KG1 (cell line): ENCODE measurements around the gene FGFR2.
"Not testable (repeated sequence)": the region's sequence is repeated elsewhere in the genome, so short reads cannot be mapped to it uniquely, and the experiment has no call there.

Experiments used
- DNase-seq: peaks from one replicate; lab custom pipeline; 2025; lab: John Stamatoyannopoulos, UW

Gene FGFR2

DNA sequence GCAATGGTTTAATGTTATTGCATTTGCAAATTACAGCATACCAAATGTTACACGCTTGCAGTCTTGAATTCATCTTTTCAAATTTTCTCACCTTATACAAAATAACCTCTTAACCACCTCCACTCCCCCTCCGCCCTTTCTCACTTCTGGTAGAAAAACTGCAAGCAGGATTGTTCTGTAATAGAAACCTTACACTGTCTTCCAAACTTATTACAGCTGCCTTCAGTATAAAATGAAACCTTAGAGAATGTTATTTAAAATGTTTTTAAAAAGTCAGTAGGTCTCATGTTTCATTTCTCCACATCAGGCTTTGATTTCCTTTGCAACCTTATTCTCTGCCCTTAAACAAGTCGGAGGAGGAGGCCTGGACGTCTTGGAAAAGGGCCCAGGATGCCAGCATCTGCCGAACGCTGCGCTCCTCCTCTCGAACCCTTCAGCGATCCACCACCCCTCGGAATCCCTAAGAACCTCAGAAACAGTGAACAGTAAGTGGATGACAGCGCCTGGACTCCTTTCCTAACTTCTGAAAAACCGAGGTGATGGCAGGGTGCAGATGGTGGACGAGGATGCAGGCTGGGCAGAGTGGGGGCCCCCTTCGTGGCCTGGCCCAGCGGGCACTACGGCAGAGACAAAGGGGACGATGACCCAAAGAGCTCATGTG, 74.0 kb downstream of the FGFR2 start:
- no peak for DNase-seq

DNA sequence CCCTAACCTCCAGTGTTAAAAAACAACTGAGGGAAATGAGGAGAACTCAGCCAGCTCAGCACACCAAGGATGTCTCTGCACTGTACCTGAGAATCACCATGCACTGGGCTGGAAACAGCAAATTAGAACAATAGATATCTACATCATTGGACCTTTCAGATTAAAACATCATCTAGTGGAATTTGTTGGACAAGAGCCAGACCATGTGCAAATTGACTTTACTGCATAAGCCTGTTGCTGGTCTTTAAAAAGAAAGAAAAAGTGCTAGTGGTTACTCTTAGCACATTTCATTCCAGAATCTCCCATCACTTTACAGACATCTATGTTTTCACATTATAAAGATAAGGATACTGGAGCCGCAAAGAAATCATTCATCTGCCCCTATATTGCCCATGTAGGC, 75.4 kb downstream of the FGFR2 start:
- DNase-seq = no peak

DNA sequence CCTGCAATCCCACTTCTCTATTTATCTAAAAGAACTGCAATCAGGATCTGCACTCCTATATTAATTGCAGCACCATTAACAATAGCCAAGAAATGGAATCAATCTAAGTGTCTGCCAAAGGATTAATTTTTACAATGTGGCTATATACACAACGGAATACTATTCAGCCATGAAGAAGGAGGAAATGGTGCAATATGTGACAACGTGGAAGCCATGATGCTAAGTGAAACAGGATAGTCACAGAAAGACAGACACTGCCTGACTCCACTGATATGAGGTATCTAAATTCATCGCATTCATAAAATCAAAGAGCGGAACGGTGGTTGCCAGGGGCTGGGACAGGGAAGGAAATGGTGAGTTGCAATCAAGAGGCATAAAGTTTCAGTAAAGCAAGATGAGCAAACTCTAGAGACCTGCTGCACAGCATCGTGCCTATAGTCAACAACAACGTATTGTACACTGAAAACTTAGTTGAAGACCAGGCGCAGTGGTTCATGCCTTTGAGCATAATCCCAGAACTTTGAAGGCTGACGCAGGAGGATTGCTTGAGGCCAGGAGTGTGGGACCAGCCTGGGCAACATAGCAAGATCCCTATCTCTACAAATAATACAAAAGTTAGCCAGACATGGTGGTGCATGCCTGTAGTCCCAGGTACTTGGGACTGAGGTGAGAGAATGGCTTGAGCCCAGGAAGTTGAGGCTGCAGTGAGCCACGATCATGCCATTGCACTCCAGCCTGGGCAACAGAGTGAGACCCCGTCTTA, 76.3 kb downstream of the FGFR2 start:
- DNase-seq = no peak

DNA sequence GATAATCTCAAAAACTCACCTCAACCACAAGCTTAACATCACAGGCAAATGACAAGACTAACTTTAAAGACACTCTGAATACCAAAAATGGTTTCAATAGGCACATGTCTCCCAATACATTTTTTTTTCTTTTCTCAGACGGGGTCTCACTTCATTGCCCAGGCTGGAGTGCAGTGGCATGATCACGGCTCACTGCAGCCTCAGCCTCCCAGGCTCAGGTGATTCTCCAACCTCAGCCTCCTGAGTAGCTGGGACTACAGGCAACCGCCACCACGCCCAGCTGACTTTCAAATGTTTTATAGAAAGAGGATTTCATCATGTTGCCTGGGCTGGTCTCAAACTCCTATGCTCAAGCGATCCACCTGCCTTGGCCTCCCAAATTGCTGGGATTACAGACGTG, 77.7 kb downstream of the FGFR2 start:
- not testable (repeated sequence) for DNase-seq

DNA sequence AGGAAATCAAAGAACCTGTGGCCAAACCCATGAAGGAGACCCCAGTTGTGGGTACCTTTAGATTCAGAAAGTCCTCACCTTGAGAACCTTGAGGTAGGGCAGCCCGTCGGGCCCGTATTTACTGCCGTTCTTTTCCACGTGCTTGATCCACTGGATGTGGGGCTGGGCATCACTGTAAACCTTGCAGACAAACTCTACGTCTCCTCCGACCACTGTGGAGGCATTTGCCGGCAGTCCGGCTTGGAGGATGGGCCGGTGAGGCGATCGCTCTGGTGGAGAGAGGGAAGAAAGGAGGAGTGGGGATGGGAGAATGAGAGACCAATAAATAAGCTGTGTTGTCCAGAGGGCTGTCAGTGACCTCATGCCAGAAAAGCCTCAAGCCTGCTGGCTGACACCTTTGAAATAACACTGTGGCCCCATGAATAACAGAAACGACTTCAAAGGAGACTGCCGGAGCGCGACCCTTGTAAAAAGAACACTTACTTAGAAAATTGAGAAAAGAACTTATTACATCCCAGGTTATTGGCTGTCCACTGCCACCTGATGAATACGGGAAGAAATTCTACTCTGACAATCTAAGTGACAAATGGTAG, 78.2 kb downstream of the FGFR2 start:
- no peak for DNase-seq

DNA sequence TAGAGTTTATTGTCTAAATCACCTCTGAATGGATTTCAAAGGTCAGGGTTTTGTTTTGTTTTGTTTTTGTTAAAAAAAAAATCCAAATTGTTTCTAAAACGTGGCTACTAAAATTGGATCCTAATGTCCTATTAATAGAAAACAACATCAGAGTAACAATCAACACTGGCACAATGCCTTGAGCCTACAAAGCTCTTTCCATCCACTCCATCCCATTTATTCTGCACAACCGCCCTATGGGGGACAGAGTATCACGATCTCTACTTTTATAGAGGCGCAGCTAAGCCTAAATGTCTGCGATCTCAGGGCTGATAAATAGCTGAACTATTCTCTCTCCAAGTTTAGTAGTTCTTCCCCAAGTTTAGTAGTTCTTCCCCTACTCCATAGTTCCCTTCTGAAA, 78.8 kb downstream of the FGFR2 start:
- DNase-seq = no peak

DNA sequence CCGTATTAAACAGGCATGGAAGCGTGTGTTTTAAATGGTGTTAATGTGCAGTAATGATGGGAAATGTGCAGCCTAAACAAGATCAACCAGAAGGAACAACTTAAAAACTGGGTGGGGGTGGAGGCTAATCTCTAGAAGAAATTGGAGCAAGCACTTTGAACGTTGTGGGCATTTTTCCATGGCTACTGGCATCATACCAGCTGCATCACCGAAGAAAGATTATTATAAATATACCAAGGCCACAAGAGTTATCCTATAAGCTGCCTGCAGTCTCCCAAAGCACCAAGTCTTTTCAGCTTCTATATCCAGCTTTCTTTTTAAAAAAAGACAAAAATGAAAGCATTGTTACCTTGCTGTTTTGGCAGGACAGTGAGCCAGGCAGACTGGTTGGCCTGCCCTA, 79.9 kb downstream of the FGFR2 start:
- no peak for DNase-seq

DNA sequence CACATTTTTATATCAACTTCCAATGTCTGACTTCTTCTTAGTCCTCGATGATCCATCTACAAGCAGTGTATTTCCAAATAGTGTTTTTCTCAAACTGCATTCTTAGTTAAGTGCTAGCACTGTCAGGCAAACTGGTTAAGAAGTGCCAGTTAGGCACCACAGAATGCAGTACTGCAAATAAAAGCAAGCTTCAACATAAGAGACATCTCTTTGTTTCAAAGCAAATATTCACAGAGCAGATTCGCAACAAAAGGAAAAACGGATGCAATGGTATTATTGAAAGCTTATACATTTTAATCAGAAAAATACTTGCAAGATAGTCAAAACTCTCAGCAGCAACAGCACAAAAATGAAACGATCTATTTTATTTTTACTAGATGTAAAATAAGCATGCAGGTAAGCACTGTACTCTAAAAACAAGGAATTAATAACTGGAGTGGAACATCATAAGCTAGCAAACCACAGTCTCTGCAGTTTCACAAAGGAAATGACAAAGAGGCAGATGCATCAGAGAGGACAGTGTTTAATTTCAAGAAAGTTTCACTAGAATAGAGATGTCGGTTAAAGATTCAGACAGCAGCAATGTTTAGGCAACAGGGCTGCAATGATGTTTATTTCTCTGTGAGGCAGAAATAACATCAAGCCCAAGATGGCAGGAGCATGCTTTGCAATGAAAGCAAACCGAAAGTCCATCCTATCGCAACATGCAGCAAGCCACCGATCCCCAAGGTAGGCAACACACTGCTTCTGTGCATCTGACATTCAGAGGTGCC, 82.0 kb downstream of the FGFR2 start:
- DNase-seq = no peak

DNA sequence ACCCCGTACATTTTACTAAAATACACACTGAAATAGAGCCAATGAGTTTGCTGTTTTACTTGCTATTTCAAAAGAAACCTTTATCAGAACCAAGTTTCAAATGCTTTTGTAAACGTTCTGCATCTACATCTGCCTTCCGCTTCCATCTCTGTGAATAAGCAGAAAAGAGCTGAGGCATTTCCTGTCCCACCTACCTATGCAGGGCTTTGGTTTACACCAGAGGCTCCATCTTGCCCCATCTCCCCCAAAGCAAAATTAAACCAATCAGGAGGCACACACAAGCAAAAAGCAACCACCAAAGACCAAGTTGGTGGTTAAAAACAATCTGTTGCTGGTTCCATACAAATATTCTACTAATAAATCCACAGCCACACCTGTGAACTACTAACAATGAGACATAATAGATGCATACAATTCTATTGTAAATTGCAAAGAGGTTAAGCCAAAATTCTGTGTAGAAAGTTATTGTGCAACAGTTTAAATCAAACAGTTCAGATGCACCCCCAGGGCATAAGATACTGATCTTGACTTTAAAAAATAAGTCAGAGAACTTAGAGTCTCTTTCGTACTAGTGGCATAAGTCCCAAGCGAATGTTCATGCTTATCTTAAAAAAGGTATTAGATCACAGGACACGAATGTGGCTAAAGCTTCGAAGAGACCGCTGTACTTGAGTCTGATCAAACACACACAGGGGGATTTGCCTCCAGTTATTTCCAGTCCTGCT, 83.9 kb downstream of the FGFR2 start:
- DNase-seq = no peak

DNA sequence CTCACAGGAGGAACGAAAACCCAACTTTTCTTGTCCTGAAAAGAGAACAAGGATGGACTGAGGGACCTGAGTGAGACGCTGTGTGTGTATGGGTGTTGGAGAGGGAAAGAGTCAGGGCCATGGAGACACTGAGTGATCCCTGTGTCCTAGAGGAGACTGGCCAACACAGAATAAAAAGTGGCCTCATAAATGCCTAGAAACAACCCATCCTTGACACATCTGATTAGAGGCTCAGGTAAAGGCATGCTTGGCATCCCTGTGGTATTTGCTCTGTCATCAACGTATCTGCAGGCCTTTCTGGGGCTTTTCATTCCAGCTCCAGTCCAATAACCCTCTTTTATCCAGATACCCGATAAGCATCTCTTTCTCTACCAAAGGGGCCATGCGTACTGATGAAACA, 86.3 kb downstream of the FGFR2 start:
- no peak for DNase-seq

DNA sequence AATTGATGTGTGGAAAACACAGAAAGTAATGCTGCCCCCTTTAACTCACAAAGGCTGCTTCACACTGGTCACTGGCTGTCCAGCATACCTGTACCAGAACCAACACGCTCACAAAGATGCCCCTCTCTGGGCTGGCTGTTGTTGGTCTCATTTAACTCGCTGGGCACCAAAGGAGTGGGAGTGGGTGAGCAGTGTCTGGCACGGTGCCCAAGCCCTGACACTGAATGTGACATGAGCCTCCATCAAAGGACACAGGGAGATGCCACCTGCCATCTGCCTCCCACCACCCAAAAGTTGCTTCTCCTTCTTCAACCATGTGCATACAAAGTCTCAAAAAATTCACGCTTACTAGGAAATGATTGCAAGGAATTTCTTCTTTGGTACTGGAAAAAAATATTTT, 86.8 kb downstream of the FGFR2 start:
- no peak for DNase-seq

DNA sequence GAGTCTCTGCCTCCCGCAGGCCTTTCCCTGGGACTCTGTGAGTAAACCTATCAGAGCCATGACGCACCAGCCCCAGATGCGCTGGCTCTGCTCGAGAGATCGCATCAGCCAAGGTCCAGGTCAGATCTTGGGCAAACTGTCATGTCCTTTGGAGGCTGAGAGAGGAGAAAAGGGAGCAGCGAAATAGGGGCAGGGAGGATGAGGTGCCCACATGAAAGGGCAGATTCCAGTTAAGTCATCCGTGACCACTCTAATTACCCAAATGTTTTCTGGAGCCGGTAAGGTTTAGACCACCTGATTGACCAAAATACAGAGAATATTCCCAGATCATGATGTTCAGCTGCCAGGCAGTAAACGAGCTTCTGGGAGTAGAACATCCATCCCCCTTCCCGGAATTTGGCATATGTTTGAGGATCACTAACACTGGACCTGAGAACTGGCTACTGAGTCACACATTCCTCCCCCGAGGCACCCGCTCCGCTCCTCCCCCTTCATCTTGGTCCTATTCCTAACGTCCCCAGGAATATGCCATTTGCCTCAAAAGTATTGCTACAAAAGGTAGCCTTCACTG, 88.0 kb downstream of the FGFR2 start:
- no peak for DNase-seq

DNA sequence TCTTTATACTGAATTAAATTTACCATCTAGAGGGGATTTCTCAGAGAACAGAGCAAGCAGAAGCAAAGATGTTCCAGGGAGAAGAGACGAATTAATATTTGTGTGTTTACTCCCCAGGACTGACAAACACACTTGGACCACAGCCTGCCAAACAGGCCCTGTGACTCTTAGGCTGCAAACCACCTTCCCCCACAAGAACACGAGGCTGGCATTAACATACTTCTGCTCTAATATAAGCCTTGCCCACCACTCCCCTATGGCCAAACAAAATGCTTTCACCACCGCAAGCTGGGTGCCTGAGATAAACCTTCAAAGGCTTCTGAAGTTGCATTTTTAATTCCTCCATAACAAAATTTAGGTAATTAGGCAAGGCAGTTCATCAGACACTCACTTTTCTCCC, 88.4 kb downstream of the FGFR2 start:
- DNase-seq = no peak

DNA sequence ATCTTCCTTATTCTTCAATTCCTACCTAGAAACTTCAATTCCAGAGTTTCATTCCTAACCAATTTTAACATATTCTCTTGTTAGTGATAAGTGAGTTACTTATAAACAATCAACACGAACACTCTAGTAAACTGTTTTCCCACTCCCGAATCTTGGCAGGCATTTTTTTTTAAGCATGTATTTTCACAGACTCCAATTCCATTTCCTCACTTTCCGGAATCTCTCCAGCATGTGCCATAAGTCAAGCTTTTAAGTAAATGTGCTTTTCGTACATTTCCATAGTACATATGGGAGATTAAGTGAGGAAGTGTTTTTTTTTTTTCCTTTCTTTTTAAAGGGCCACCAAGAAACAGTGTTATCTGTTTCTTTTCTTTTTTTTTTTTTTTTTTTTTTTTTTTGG, 89.1 kb downstream of the FGFR2 start:
- no peak for DNase-seq

DNA sequence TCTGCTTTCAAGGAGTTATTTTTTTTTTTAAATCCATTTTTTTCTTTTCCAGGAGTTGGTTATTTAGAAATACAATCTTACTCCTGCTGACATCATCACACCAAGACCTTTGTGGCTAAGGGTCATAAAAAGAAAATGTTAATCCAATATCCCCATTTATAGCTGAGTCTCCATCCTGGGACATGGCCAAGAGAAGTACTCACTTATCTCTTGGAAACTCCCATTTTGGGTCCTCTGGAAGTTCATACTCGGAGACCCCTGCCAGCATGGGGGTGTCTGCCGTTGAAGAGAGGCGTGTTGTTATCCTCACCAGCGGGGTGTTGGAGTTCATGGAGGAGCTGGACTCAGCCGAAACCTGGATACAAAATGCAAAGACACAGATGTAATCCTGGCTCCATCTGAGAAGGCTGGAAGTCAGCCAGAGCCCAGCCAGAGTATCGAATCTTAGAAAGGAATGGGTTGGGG, 94.6 kb downstream of the FGFR2 start:
- DNase-seq = no peak

DNA sequence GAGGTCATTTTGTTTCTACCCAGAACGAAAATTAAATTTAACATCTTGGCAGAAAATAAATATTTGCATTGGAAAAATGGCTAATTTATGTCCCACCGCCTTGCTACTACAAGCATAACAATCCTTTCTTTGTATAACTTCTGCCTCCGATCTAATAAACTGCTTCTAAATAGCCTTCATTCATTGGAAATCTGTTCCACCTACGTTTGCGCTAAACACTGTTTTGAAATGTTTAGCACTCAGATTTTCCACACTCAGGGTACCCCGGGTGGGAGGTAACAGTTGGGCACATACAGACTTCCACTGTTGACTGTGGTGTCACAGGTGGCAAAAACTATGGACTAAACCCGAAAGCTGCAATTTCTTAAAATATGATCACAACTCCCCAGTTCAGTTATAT, 96.4 kb downstream of the FGFR2 start:
- DNase-seq = no peak

DNA sequence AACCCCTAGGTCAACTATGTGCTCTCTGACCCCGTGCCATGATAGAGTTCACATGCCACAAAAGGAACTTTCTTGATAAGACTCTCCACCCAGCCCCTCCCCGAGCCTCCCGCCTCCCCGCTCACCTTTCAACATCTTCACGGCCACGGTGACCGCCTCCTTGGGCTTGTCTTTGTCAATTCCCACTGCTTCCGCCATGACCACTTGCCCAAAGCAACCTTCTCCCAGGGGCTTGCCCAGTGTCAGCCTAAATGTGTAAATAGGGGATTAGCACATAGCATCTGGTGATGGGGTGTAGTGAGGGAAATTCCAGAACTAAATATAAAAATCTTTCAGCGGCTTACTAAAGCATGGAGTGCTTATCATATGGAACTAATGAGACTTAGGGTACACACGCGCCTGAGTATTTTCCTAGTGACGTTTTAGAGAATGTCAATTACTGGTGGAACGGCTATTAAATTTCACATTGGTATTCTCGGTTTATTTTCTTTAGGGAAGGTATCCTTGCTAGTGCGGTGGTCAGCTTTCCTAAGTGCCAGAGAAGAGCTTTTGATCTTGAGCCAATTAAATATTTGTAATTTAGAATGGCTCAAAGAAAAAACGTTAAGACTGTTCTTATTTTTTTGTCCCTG, 97.4 kb downstream of the FGFR2 start:
- DNase-seq = no peak

DNA sequence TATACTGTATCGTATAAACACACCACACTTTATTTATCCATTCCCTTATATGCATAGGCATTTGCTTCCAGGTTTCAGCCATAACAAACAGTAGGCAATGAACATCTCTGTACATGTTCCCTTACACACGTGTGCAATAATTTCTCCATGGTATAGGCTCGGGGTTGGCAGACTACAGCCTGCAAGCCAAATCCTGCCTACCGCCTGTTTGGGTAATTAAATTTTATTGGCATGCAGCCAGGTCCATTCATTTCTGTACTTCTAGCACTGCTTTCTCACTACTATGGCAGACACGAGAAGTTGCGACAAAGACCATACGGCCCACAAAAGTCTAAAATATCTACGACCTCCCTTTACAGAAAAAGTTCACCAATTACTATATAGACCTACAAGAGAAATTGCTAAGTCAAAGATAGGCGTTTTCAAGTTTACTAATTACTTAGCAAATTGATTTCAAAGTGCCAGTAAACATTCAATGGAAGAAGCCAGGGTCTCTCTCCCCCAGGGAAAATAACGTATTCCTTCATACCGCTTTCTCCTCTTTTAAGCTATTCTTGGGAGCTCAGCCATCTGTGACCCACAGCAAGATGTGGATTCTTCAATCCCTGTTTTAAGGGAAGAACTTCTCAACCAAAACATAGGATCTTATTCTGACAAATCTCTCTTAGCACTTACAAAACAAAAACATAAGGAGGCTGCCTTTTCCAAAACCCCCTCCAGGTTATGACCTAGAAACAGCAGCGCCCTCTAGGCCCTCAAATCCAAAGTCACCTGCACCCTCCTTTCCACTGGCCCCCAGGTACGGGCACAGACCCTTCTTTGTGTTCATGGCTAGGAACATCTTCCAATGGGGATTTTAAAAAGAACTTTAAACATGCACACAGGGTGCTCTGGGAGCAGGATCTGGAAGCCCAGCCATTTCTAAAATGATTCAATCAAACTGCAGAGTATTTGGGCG, 100.5 kb downstream of the FGFR2 start:
- DNase-seq = no peak

DNA sequence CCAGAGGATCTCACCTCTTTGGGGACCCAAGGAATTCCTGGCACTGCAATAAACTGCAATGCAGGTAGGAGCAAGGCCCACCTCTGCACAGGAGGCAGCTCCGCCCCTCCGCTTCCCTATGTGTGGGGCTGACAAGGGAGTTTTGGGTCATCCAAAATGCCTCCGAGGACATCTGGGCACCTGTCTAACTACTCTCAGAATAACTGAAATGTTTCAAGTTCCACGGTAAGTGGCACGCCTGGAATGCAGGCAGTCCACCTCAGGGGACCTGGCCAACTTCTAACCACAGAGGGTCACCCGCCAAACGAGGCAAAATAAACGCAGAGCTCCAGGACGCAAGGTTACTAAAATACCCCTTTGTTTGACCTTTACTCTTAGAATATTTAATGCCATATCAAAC, 102.5 kb downstream of the FGFR2 start:
- no peak for DNase-seq

DNA sequence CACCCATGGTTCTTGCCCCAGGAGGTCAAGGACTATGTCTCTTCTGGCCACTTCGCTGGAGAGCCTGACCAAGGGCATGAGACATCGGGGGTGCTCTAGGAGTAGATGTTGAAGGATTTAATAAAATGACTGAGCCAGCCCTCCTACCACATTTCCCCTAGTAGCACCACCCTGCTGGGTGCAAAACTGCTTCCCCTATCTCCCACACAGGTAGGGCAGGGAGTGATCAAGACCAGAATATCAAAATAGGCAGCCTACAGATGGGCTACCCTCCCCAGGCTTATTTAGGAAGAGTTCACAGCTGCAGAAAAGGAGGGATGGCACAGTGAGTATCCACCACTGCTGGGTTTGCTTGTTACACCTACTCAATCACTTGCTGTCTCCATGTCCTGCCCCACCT, 103.9 kb downstream of the FGFR2 start:
- no peak for DNase-seq
